H1 (cell line): ENCODE results near the gene GNAI2.

Source experiments
- BRCA1 ChIP-seq: IDR thresholded peaks from 2 replicates; pipeline ENCODE4 v1.6.1; 2012; ENCODE audit warnings: low read depth, low read length, improper control_type of control experiment
- CBX5 ChIP-seq: fragments of 300-800, 300-1000 bp; sonication (generic); IDR thresholded peaks from 2 replicates; pipeline ENCODE4 v1.7.1; 2016; ENCODE audit warnings: antibody characterized with exemption, low read length, low read depth
- CTCF ChIP-seq, 3 experiments: IDR thresholded peaks; 1 replicate in 2 of 3; 2 replicates in 1 of 3; pipeline versions ENCODE4 v1.5.1 to v1.6.1; 2011; ENCODE audit warnings: low read length in 3 of 3, mild to moderate bottlenecking in 3 of 3, inconsistent platforms in 2 of 3, low read depth in 1 of 3, moderate library complexity in 1 of 3; ENCODE audit not compliant: insufficient read depth in 1 of 3; ENCODE audit errors: control extremely low read depth in 1 of 3
- EZH2 ChIP-seq: fragments of 200-600 bp; sonication (generic); IDR thresholded peaks from 2 replicates; pipeline ENCODE4 v1.7.1; 2012; ENCODE audit warnings: low read depth, mild to moderate bottlenecking, moderate library complexity, low read length, inconsistent platforms; ENCODE audit not compliant: severe bottlenecking
- HDAC6 ChIP-seq: IDR thresholded peaks from one replicate; pipeline ENCODE4 v1.7.1; 2012; ENCODE audit warnings: low read depth, mild to moderate bottlenecking, inconsistent platforms, low read length, moderate library complexity
- MAFK ChIP-seq: IDR thresholded peaks from 2 replicates; pipeline ENCODE4 v1.6.1; 2012; ENCODE audit warnings: low read depth, mild to moderate bottlenecking, improper control_type of control experiment, low read length
- PHF8 ChIP-seq: fragments of 200-600 bp; sonication (generic); conservative IDR thresholded peaks from 2 replicates; pipeline ENCODE4 v1.7.1; 2012; ENCODE audit warnings: low read depth, mild to moderate bottlenecking, inconsistent platforms, low read length, moderate library complexity
- SIRT6 ChIP-seq: IDR thresholded peaks from one replicate; pipeline ENCODE4 v1.7.1; 2012; ENCODE audit warnings: low read length, inconsistent platforms
- YY1 ChIP-seq: IDR thresholded peaks from 2 replicates; pipeline ENCODE4 v1.6.1; 2011; ENCODE audit warnings: low read depth, mild to moderate bottlenecking, low read length

GRCh38 chr3:50205413-50206276 lies 30.4 kb upstream of the GNAI2 start:
- TF ChIP-seq BRCA1 (no peak), CTCF (IDR thresholded peaks at IDR 0.05; ENCODE audit: control extremely low read depth in 1 of 3, insufficient read depth in 1 of 3, low read depth in 1 of 3, low read length in 3 of 3) (no peak), YY1 (no peak), CBX5 (no peak), EZH2 (peak; percentile 31), PHF8 (0 out of 2 replicates have a peak, but pooled peaks have one; percentile 7), HDAC6 (no peak), MAFK (no peak), SIRT6 (no peak)
